HG03196 (cell line): ENCODE results near the gene PBRM1.
"Not testable (repeated sequence)": the region's sequence is repeated elsewhere in the genome, so short reads cannot be mapped to it uniquely, and the experiment has no call there.

Source experiments
- ATAC-seq: cut with Tn5 transposase; IDR thresholded peaks from one replicate; pipeline ENCODE4 v1.9.1; 2021; ENCODE audit not compliant: unreplicated experiment

The PBRM1 gene

GRCh38 chr3:52536369-52537164 lies 149.1 kb downstream of the PBRM1 start, which contains the start of gene UQCC5:
Gene UQCC5, plus strand, starts transcription at chr3:52536605. Its CDS starts 151 bp downstream, at chr3:52536756.
- peak; percentile 80 for ATAC-seq

DNA sequence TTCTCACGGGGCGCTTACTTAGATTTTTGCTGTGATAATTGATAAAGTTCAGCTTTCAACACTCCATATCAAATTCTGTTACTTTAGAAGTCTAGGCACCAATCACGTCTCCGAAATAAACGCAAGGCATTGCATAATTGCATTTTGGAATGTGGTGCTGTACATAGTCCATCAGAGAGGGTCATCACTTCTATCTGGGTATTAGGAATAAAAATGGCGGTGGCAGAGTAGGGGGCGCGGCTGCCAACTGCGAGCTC lies 149.7 kb downstream of the PBRM1 start:
- no peak for ATAC-seq

DNA sequence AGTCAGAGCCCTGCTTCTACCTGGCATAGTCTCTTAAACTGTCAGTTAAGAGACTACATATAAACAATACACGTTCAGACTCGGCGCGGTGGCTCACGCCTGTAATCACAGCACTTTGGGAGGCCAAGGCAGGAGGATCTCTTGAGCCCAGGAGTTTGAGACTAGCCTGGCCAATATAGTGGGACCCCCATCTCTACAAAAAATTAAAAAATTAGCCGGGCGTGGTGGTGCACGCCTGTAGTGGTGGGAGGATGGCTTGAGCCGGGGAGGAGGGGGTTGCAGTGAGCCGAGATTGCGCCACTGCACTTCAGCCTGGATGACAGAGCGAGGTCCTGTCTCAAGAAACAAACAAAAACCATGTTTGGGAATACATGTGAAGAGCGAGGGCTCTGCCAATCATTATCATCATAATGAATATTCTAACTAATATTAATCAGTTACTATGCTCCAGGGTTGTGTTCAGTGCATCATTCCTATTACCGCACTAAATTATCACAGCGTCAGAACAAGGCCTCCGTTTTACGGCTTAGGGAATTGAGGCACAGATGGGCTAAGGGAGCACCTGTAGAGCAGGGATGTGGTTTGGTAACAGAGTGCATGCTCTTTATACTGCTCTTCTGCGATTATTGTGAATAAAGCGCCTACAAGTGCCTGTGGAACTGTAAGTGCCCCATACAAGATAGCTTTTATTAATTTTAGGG lies 150.2 kb downstream of the PBRM1 start:
- no peak for ATAC-seq

- no peak for ATAC-seq
Observed at GRCh38 chr3:52534281-52535183, 151.2 kb downstream of the PBRM1 start.

GRCh38 chr3:52533623-52534280 lies 152.0 kb downstream of the PBRM1 start, which contains the start of gene NT5DC2:
Gene NT5DC2, minus strand, starts transcription at chr3:52533857. Its CDS starts 120 bp downstream, at chr3:52533737.
- peak; percentile 27 for ATAC-seq

DNA sequence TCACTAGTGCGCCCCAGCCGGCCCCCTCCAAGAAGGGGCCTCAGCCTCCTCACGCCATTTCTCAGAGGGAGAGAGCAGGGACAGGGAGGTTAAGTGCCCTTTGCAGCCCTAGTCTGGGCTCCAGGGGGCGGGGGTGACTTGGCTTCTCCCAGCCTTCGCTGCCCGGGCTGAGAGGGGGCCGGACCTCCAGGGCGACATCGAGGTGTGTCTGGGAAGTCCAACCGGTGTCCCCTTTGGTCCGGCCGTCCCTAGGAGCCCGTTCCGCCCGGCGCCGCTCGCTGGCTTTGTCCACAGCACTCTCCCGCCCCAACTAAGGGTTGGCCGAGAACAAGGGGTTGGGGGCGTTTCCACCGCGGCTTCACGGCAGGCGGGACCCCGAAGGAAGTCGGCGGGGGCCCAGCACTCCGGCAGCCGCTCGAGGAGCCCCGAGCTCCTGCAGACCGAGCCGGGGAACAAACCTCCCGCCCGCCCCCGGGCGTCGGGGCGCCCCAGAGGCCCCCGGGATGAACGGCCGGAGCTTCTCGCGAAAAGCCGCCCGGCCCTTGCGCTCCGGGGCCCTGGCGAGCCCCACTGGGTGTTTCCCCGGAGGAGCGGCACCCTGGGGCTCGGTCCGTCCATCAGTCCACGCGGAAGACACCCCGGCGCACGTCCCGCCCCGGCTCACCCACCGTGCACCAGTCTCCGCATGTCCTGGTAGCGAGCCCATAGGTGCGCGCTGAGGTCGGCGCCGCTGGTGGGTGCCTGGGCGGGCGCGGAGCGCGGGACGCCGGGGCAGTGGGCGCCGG lies 152.7 kb downstream of the PBRM1 start:
- no peak for ATAC-seq

DNA sequence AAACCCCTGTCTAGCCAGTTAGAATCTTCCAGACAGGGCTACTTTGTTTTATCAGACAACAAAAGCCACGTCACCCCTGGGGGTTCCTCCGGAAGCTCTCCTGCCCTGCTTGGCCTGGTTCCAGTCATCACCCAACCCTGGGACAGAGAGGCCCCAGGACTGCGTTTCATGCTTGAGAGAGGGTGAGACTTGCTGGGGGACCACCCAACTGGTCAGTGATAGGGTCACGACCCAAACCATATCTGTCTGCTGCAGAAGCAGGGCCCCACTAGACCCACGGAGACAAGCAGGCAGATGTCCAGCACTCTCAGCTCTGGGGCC lies 153.2 kb downstream of the PBRM1 start:
- ATAC-seq = no peak

- no peak for ATAC-seq
Observed at GRCh38 chr3:52531860-52532516, 153.7 kb downstream of the PBRM1 start.

GRCh38 chr3:52530918-52531826 lies 154.5 kb downstream of the PBRM1 start:
- no peak for ATAC-seq

- no peak for ATAC-seq
Observed at GRCh38 chr3:52529376-52530333, 156.1 kb downstream of the PBRM1 start.

DNA sequence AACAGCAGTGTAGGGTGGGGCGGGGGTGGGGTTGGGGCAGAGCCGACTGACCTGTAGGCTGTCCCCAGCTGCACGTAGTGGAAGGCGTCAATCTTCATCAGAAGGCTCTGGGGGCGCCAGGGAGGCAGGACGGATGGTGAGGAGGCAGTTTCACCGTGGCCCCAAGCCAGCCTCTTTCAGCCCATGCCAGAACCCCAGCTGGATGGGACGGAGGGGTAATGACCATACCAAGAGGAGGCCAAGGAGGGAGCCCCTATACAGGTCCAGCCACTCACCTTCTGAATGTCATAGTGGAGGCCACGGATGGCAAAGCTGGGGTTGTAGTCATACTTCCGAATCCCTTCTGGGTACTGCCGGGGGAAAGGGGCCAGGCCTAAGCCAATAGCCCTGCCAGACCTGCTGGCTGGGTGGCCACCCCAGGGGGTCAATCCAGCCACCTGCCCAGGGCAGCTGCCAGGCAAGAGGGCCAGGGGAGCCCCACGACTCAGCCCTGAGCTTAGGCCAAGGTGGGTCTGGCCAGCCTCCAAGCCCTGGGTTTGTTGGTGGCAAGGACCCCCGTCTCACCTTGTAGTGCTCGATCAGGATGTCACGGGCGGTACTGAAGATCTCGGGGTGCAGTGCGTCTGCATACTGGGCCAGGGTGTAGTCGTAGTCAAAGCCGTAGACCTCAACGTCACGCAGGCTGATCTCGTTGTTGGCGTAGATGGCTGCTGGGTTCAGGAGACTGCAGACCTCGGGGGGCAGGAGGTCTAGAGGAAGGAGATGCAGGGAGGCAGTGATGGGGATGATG lies 156.9 kb downstream of the PBRM1 start:
- ATAC-seq = no peak

- ATAC-seq = no peak
Observed at GRCh38 chr3:52527732-52528585, 157.8 kb downstream of the PBRM1 start.

DNA sequence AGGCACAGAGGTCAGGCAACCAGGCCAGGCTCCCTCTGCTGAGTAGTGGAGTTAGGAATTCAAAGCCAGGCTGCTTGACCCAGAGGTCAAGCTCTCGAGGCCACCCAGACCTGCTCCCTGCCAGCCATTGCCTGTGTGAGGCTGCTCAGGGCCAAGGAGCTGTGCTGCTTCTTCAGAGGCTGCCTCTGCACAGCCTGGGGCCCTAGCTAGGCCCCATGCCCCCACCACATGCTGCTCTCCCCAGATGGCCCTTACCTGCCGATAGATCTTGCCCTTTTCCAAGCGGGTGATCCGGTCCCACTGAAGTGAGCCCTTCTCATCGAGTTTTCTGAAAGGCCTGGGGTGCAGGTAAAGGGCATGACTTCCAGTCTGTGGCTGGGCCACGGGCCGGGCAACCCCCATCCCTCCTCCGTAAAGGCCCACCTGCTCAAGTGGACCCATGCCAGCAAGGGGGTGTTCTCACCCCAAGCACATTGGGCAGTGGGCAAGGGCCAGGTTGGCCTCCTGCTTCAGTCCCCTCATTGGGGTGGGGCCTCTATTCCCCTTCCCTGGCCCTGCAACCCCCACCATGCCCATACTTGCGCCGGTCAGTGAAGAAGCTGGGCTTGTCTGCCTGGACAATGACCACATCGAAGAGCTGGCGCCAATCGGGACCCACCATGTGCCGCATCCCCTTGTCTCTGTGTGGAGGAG lies 158.5 kb downstream of the PBRM1 start:
- no peak for ATAC-seq

GRCh38 chr3:52526671-52527038 lies 159.1 kb downstream of the PBRM1 start:
- ATAC-seq = not testable (repeated sequence)
